Astrocyte of the cerebellum (primary cell): Measurements from ENCODE around the gene CFAP91.

Source experiments
- DNase-seq: peaks from one replicate; pipeline ENCODE4 v3.0.0-alpha.2; 2011; ENCODE audit warnings: low read depth
- H3K4me3 ChIP-seq: 2 replicates; pipeline ENCODE4 v1.5.1; 2011; ENCODE audit warnings: mild to moderate bottlenecking, low read depth, low read length, moderate library complexity
- CTCF ChIP-seq: IDR thresholded peaks from 2 replicates; pipeline ENCODE4 v1.5.1; 2012; ENCODE audit warnings: low read length, low read depth, moderate library complexity, mild to moderate bottlenecking; ENCODE audit errors: missing control alignments
- in situ Hi-C: cut with HindIII; loops from 2 replicates; pipeline ENCODE4 v1.10.0; 2017; ENCODE audit warnings: low sequenced_read_pairs

CFAP91 gene

GRCh38 chr3:119669906-119670570, 32.8 kb upstream of the CFAP91 start:
- H3K4me3 ChIP-seq = no peak overlapping the region
- DNase-seq = no peak
- no peak for TF ChIP-seq CTCF
- in situ Hi-C loops = no loop called here

GRCh38 chr3:119672776-119673175, 30.0 kb upstream of the CFAP91 start:
- TF ChIP-seq CTCF = no peak
- in situ Hi-C loops = no loop called here
- no peak for DNase-seq

GRCh38 chr3:119673875-119674274, 28.9 kb upstream of the CFAP91 start:
- no peak for DNase-seq
- TF ChIP-seq CTCF = no peak
- H3K4me3 ChIP-seq = no peak overlapping the region
- in situ Hi-C loops = no loop called here

More at GRCh38 chr3:119672776-119673175, 30.0 kb upstream of the CFAP91 start:
- no peak overlapping the region for H3K4me3 ChIP-seq

- in situ Hi-C loops = no loop called here
- H3K4me3 ChIP-seq = no peak overlapping the region
- TF ChIP-seq CTCF = no peak
- no peak for DNase-seq
Measured at GRCh38 chr3:119675188-119675874, 27.5 kb upstream of the CFAP91 start.

- no peak for DNase-seq
- in situ Hi-C loops = no loop called here
- H3K4me3 ChIP-seq = peak overlapping the region; percentile 64
- no peak for TF ChIP-seq CTCF
Measured at GRCh38 chr3:119676020-119676419, 26.8 kb upstream of the CFAP91 start.

GRCh38 chr3:119676771-119677640, 25.8 kb upstream of the CFAP91 start, which contains the start of gene COX17:
Gene COX17, minus strand, starts transcription at chr3:119677406. Its CDS starts 96 bp downstream, at chr3:119677310.
- peak within 1 kb of the TSS; percentile 64 for H3K4me3 ChIP-seq
- TF ChIP-seq CTCF = no peak
- DNase-seq = peak; percentile 92
- in situ Hi-C loops = no loop called here
